ENCODE data around the gene PSMD14.

PSMD14 gene

DNA sequence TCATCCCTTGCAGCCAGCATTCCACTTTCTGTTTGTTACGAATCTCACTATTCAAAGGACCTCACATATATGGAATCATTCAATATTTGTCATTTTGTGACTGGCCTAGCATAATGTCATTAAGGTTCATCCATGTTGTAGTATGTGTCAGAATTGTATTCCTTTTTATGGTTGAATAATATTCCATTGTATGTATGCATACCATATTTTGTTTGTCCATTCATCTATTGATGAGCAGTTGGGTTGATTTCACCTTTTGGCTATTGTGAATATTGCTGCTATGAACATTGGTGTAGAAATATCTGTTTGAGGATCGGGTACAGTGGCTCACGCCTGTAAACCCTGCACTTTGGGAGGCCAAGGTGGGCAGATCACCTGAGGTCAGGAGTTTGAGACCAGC is 35.0 kb downstream of the PSMD14 start:
- TF ChIP-seq, protein P1, sequence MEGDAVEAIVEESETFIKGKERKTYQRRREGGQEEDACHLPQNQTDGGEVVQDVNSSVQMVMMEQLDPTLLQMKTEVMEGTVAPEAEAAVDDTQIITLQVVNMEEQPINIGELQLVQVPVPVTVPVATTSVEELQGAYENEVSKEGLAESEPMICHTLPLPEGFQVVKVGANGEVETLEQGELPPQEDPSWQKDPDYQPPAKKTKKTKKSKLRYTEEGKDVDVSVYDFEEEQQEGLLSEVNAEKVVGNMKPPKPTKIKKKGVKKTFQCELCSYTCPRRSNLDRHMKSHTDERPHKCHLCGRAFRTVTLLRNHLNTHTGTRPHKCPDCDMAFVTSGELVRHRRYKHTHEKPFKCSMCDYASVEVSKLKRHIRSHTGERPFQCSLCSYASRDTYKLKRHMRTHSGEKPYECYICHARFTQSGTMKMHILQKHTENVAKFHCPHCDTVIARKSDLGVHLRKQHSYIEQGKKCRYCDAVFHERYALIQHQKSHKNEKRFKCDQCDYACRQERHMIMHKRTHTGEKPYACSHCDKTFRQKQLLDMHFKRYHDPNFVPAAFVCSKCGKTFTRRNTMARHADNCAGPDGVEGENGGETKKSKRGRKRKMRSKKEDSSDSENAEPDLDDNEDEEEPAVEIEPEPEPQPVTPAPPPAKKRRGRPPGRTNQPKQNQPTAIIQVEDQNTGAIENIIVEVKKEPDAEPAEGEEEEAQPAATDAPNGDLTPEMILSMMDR (IDR thresholded peaks at IDR 0.05; ENCODE audit: extremely low read depth, insufficient read depth, missing control alignments), result no peak
- no peak for DNase-seq (ENCODE audit: low spot score)
- in situ Hi-C loops (cut with MboI; ENCODE audit: low pct_unique_long_range_greater_than_20kb, low sequenced_read_pairs, unreplicated experiment), result no loop called here

DNA sequence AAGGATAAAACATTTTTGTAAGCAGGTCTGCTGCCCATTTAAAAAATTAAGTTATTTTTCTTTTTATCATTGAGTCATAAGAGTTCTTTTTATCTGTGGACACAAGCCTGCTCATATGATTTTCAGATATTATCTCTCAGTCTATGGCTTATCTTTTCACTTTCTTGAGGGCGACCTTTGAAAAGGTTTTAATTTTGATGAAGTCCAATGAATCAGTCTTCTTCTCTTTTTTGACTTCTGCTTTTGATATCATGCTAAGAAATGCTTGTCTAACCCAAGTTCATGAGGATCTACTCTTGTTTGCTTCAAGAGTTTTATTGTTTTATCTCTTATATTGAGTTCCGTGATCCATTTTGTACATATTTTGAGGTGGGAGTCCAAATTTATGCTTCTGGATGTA is 36.5 kb downstream of the PSMD14 start:
- in situ Hi-C loops (cut with MboI; ENCODE audit: low pct_unique_long_range_greater_than_20kb, low sequenced_read_pairs, unreplicated experiment), result no loop called here
- TF ChIP-seq, protein P1 (IDR thresholded peaks at IDR 0.05; ENCODE audit: extremely low read depth, insufficient read depth, missing control alignments), result no peak
- no peak for DNase-seq (ENCODE audit: low spot score)

DNA sequence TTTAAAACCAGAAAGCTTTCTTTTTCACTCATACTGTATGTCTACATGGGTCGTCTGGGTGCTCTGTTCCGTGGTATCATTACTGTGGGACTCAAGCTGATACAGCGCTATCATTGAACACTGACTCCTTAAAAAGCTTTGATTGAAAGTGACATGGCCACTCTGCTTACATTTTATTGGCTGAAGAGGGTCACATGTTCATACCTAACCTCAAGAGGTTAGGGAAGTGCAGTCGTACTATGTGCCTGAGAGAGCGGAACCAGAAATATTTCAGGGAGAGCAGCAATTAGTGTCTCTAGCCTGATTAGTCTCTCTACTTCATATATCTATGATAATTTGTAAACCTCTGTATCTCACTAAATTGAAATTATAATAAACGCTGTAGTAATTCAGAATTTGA is 43.5 kb downstream of the PSMD14 start:
- no peak for DNase-seq (ENCODE audit: low spot score)
- in situ Hi-C loops (cut with MboI; ENCODE audit: low pct_unique_long_range_greater_than_20kb, low sequenced_read_pairs, unreplicated experiment), result no loop called here
- TF ChIP-seq, protein P1 (IDR thresholded peaks at IDR 0.05; ENCODE audit: extremely low read depth, insufficient read depth, missing control alignments), result no peak

DNA sequence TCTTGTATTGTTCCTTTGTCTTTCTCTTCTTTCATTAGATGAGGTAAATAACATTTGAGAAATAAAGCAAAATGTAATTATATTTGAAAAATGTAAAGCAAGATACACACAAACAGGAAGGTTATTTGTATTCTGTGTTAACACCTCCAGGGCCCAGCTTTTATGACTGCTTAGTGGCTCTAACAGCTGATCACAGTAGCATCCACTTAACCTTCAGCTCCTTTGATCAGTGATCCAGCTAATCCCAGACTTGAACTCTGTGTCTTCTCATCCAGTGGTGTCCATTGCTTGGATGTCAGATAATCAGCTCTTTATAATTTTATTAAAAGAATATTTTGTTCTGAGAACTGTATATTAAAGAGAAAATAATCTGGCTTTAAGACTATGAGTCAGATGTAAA is 44.5 kb downstream of the PSMD14 start:
- TF ChIP-seq, protein P1 (IDR thresholded peaks at IDR 0.05; ENCODE audit: extremely low read depth, insufficient read depth, missing control alignments), result no peak
- in situ Hi-C loops (cut with MboI; ENCODE audit: low pct_unique_long_range_greater_than_20kb, low sequenced_read_pairs, unreplicated experiment), result no loop called here
- DNase-seq (ENCODE audit: low spot score), result no peak

DNA sequence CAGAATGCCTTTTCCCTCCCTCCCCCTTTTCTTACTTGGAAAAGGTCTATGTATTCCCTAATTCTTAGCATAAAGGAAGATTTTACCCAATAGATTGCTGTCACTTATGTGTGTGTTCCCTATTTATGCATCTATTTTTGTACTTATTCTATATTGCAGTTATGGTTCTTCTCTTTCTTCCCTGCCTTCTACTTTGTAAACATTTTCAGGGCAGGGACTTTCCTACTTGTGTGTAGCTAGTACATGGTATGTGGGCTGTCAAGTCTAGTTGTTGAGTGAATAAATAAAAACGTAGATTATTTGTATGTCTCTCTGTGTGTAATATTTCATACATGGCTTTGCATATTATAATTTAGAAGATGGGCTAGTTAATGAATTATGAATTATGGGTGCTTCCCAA is 45.3 kb downstream of the PSMD14 start:
- in situ Hi-C loops (cut with MboI; ENCODE audit: low pct_unique_long_range_greater_than_20kb, low sequenced_read_pairs, unreplicated experiment), result no loop called here
- TF ChIP-seq, protein P1 (IDR thresholded peaks at IDR 0.05; ENCODE audit: extremely low read depth, insufficient read depth, missing control alignments), result no peak
- DNase-seq (ENCODE audit: low spot score), result no peak

DNA sequence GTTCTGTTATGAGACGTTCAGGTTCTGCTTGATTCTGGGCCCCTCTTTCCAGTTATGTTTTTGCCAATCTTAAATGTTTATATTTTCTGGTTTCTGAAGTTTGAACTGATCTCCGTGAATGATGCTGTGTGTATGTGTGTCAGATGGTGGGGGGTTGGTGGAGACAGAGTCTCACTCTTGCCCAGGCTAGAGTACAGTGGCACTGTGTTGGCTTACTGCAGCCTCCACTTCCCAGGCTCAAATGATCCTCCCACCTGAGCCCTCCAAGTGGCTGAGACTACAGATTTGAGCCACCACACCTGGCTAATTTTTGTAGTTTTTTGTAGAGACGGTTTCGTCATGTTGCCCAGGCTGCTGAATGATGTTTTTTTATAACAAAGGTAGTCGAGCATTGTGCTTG is 45.9 kb downstream of the PSMD14 start:
- in situ Hi-C loops (cut with MboI; ENCODE audit: low pct_unique_long_range_greater_than_20kb, low sequenced_read_pairs, unreplicated experiment), result no loop called here
- no peak for DNase-seq (ENCODE audit: low spot score)
- TF ChIP-seq, protein P1 (IDR thresholded peaks at IDR 0.05; ENCODE audit: extremely low read depth, insufficient read depth, missing control alignments), result no peak

DNA sequence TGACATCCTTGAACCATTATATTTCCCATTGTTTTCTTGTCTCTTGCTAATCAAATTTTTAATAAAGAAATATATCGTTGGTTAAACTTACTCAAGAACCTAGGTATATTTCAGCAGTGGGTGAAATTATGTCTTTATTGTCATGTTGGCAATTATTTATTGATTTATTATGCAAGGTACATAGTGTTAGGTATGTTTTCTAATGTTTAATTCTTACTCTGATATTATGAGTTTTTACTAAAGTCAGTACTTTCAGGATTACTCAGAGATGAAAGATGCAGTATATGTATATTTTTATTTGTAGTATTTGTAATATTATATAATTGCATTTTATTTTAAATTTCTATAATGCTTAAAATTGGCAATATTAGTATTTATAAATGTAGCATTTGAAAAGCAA is 46.9 kb downstream of the PSMD14 start:
- TF ChIP-seq, protein P1 (IDR thresholded peaks at IDR 0.05; ENCODE audit: extremely low read depth, insufficient read depth, missing control alignments), result no peak
- in situ Hi-C loops (cut with MboI; ENCODE audit: low pct_unique_long_range_greater_than_20kb, low sequenced_read_pairs, unreplicated experiment), result no loop called here
- DNase-seq (ENCODE audit: low spot score), result no peak
